Measurements from ENCODE around the gene UBXN10. TPM values are rescaled to one million over a fixed set of nuclear protein-coding genes. Genes with fewer than 3 reads are reported as not detected.

The UBXN10 gene
- total RNA-seq, 1 donor from 2014 or later: 0.52 TPM

DNA sequence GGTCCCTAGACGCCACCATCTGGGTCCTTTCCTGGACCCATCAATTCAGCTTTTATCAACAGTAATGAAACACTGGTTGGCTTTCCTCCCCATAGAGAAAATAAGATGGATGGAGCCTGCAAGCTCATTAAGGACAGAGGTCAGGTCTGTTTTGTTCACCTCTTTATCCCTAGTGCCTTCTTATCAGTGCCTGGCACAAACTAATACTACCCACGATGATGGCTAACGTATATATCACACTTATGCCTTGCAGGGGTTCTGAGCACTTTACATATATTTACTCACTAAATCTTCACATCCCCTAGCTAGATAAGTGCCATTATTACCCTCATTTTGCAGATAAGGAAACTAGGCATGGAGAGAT is 5.1 kb upstream of the UBXN10 start:
- peaks cover 17 to 20% (median 18%) of the 10 kb centered on the region in 3 donors for H3K27me3 ChIP-seq (ENCODE audit: control insufficient read depth in 3 of 3, insufficient read depth in 3 of 3, low read length in 3 of 3)
- no peaks in the 10 kb centered on the region for H3K36me3 ChIP-seq (ENCODE audit: control insufficient read depth in 3 of 3, insufficient read depth in 3 of 3, low read length in 3 of 3)
- H3K4me1 ChIP-seq (ENCODE audit: control insufficient read depth in 3 of 3, insufficient read depth in 3 of 3, low read length in 3 of 3): peaks cover 5 to 8% (median 7%) of the 10 kb centered on the region in 3 donors
- no peak overlapping the region for H3K9ac ChIP-seq (ENCODE audit: low read depth in 1 of 3, low read length in 3 of 3)
- no peaks in the 10 kb centered on the region for H3K9me3 ChIP-seq (ENCODE audit: control insufficient read depth in 3 of 3, low read length in 3 of 3)
- H3K4me3 ChIP-seq (ENCODE audit: low read length in 3 of 3): no peak overlapping the region
- H3K27ac ChIP-seq (ENCODE audit: low read depth, low read length): no peak overlapping the region

DNA sequence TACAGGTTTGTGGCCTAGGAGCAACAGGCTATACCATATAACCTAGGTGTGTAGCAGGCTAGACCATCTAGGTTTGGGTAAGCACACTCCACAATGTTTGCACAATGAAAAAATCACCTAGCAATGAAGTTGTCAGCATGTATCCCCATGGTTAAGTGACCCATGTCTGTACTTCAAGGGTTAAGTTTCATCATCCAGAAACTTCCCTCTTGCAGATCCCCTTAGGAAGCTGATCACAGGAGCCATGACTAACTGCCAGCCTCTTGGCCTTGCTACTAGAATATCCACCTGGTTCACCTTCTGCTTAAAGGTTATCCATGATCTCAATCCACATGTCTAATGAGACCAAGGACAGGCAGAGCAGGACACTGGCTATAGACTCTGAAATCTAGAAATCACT is 3.5 kb upstream of the UBXN10 start:
- Histone ChIP-seq H3K27me3 (ENCODE audit: control insufficient read depth in 3 of 3, insufficient read depth in 3 of 3, low read length in 3 of 3) (peaks cover 23 to 32% (median 27%) of the 10 kb centered on the region in 3 donors), H3K4me3 (ENCODE audit: low read length in 3 of 3) (no peak overlapping the region), H3K9ac (ENCODE audit: low read depth in 1 of 3, low read length in 3 of 3) (no peak overlapping the region), H3K36me3 (ENCODE audit: control insufficient read depth in 3 of 3, insufficient read depth in 3 of 3, low read length in 3 of 3) (no peaks in the 10 kb centered on the region), H3K27ac (ENCODE audit: low read depth, low read length) (no peak overlapping the region), H3K4me1 (ENCODE audit: control insufficient read depth in 3 of 3, insufficient read depth in 3 of 3, low read length in 3 of 3) (peaks cover 11 to 14% (median 12%) of the 10 kb centered on the region in 3 donors), H3K9me3 (ENCODE audit: control insufficient read depth in 3 of 3, low read length in 3 of 3) (no peaks in the 10 kb centered on the region)

DNA sequence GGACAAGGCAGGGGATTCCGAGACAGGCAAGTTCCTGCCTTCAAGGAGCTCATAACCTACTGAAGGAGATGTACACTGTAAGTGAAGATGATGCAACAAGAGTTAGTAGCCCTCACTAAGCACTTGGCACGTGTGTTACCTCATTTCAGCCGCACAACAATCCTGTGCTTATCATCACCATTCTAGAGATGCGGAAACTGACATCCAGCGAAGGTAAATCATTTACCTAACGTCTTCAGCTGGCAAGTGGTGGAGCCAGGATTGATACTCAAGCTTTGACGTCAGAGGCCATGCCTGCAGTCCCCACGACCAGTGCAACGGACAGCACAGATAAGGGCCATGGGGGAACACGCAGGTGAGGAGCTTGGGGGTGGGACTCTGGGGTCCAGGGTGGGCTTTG is 2.9 kb upstream of the UBXN10 start:
- Histone ChIP-seq H3K36me3 (ENCODE audit: control insufficient read depth in 3 of 3, insufficient read depth in 3 of 3, low read length in 3 of 3) (no peaks in the 10 kb centered on the region), H3K4me3 (ENCODE audit: low read length in 3 of 3) (no peak overlapping the region), H3K9ac (ENCODE audit: low read depth in 1 of 3, low read length in 3 of 3) (no peak overlapping the region), H3K9me3 (ENCODE audit: control insufficient read depth in 3 of 3, low read length in 3 of 3) (no peaks in the 10 kb centered on the region), H3K4me1 (ENCODE audit: control insufficient read depth in 3 of 3, insufficient read depth in 3 of 3, low read length in 3 of 3) (peaks cover 11 to 13% (median 12%) of the 10 kb centered on the region in 3 donors), H3K27ac (ENCODE audit: low read depth, low read length) (no peak overlapping the region), H3K27me3 (ENCODE audit: control insufficient read depth in 3 of 3, insufficient read depth in 3 of 3, low read length in 3 of 3) (peaks cover 23 to 36% (median 31%) of the 10 kb centered on the region in 3 donors)

DNA sequence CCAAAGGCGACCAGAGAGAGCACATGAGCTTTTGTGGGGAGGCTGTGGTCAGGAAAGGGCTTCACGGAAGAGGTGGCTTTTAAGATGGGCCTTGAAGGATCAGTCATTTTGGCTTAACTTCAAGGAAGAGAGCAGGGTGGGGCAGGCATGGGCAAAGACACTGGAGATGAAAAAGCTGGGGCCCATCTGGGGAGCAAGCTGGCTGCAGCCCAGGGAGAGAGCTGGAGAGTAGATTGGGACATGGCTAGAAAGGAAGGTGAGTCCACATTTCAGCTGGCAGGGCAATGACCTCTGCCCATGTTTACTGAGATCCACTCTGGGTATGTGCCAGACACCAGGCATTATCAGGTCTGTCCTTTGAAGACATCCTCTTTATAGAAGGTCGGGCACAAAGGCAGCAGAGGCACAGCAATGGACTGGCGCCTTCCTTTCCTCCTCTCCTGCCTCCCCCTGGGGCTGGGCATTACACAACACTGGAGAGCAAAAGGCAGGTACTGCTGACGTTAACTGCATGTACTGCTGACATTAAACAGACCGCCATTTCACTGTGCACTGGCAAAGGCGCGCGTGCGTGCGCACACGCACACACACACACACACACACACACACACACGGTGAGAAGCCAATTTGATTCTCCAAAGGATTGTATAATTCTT is 2.2 kb upstream of the UBXN10 start:
- Histone ChIP-seq H3K4me1 (ENCODE audit: control insufficient read depth in 3 of 3, insufficient read depth in 3 of 3, low read length in 3 of 3) (peaks cover 7 to 9% (median 9%) of the 10 kb centered on the region in 3 donors), H3K36me3 (ENCODE audit: control insufficient read depth in 3 of 3, insufficient read depth in 3 of 3, low read length in 3 of 3) (no peaks in the 10 kb centered on the region), H3K27me3 (ENCODE audit: control insufficient read depth in 3 of 3, insufficient read depth in 3 of 3, low read length in 3 of 3) (peaks cover 29 to 43% (median 37%) of the 10 kb centered on the region in 3 donors), H3K9me3 (ENCODE audit: control insufficient read depth in 3 of 3, low read length in 3 of 3) (no peaks in the 10 kb centered on the region), H3K4me3 (ENCODE audit: low read length in 3 of 3) (no peak overlapping the region), H3K9ac (ENCODE audit: low read depth in 1 of 3, low read length in 3 of 3) (no peak overlapping the region), H3K27ac (ENCODE audit: low read depth, low read length) (no peak overlapping the region)

DNA sequence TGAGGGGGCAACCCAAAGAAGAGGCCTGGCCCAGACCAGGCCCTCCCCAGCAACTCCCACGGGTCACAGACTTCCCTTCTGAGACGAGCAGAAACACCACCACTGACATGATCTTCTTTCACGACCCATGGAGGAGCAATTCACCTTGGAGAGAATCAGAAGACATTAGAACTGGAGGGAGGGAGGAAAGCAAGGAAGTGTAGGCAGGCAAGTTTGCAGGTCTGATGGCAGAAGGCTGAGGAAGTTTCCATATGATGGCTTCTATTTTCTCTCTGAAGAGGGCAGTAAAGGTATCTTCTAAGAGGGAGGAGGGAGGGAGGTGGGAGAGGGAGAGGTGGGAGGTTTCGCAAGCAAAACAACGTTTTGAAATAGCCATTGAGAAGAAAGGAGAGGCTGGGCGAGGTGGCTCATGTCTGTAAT is 1.4 kb upstream of the UBXN10 start:
- H3K36me3 ChIP-seq (ENCODE audit: control insufficient read depth in 3 of 3, insufficient read depth in 3 of 3, low read length in 3 of 3): no peaks in the 10 kb centered on the region
- no peaks in the 10 kb centered on the region for H3K9me3 ChIP-seq (ENCODE audit: control insufficient read depth in 3 of 3, low read length in 3 of 3)
- no peak overlapping the region for H3K4me3 ChIP-seq (ENCODE audit: low read length in 3 of 3)
- H3K27ac ChIP-seq (ENCODE audit: low read depth, low read length): no peak overlapping the region
- peaks cover 6% of the 10 kb centered on the region in 3 donors for H3K4me1 ChIP-seq (ENCODE audit: control insufficient read depth in 3 of 3, insufficient read depth in 3 of 3, low read length in 3 of 3)
- peaks cover 33 to 50% (median 44%) of the 10 kb centered on the region in 3 donors for H3K27me3 ChIP-seq (ENCODE audit: control insufficient read depth in 3 of 3, insufficient read depth in 3 of 3, low read length in 3 of 3)
- H3K9ac ChIP-seq (ENCODE audit: low read depth in 1 of 3, low read length in 3 of 3): no peak overlapping the region

DNA sequence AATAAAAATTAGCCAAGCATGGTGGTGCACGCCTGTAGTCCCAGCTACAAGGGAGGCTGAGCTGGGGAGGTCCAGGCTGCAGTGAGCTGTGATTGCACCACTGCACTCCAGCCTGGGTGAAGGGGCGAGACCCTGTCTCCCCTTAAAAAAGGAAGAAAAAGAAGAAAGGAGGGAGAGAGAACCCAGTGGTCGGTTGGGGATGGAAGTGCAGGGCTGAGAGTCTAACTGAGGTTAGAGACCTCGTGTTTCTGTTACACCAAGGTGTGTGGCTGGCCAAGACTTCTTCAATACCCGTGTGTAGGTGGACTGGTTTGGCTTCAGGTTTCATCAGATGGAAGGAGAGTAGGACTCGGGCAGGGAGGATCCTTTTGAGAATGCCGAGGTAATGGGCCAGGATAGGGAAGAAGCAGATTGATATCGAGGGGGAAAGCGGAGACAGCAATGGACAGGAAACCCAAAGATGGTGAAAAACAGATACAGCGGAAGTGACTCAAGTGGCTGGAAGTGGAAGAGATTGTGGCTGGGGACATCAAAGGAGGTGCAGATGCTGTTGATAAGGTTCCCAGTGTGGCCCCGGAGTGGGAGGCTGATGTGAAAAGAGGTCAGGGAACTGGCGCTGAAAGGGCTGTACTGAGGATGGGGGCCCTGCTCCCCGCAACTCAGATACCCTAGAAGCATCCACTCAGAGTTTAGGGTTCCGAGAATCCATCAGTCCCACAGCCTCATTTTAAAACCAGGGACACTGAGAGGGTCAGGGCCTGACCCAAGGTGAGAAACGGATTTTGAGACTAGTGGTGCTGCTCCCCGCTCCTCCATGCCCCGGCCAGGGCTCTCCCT is 681 bp upstream of the UBXN10 start:
- peaks cover 33 to 53% (median 48%) of the 10 kb centered on the region in 3 donors for H3K27me3 ChIP-seq (ENCODE audit: control insufficient read depth in 3 of 3, insufficient read depth in 3 of 3, low read length in 3 of 3)
- H3K4me1 ChIP-seq (ENCODE audit: control insufficient read depth in 3 of 3, insufficient read depth in 3 of 3, low read length in 3 of 3): peaks cover 6% of the 10 kb centered on the region in 3 donors
- H3K36me3 ChIP-seq (ENCODE audit: control insufficient read depth in 3 of 3, insufficient read depth in 3 of 3, low read length in 3 of 3): no peaks in the 10 kb centered on the region
- peak overlapping the region in 1 of 3 donors; percentile 25 for H3K9ac ChIP-seq (ENCODE audit: low read depth in 1 of 3, low read length in 3 of 3)
- no peak overlapping the region for H3K4me3 ChIP-seq (ENCODE audit: low read length in 3 of 3)
- H3K27ac ChIP-seq (ENCODE audit: low read depth, low read length): no peak overlapping the region
- H3K9me3 ChIP-seq (ENCODE audit: control insufficient read depth in 3 of 3, low read length in 3 of 3): no peaks in the 10 kb centered on the region

DNA sequence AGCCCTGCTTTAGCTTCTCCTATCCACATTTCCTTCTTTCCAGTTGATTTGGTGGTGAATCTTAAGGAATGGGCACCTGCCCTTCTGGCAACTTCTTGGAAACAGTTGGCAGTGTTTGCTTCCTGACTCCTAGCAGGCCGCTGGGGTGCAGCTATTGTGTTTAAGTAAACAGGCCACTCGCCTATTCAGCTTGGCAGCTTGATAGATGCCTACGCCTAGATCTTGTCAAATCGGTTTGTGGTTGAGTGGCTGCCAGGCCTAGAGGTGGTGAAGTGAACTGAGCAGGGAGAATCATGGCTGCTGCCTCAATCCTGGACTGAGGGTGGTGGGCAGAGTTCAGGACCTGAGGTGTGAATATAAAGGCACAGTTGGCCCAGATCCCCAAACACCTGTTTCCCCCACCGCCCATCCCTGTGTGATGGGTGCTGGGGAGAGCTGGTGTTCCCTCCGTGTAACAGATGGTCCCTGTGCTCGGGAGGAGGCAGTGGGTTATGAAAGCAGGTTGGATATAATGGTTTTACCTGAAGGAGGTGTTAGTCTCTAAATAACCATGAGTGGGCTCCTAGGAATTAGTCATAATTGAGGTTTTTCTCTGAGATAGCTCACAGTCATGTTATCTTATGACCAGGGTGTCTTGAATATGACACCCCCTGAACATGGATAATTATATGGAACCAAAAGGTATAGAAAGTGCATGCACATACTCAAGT is 1.4 kb downstream of the UBXN10 start:
- no peaks in the 10 kb centered on the region for H3K36me3 ChIP-seq (ENCODE audit: control insufficient read depth in 3 of 3, insufficient read depth in 3 of 3, low read length in 3 of 3)
- H3K4me3 ChIP-seq (ENCODE audit: low read length in 3 of 3): no peak overlapping the region
- no peak overlapping the region for H3K9ac ChIP-seq (ENCODE audit: low read depth in 1 of 3, low read length in 3 of 3)
- no peak overlapping the region for H3K27ac ChIP-seq (ENCODE audit: low read depth, low read length)
- peaks cover 6% of the 10 kb centered on the region in 3 donors for H3K4me1 ChIP-seq (ENCODE audit: control insufficient read depth in 3 of 3, insufficient read depth in 3 of 3, low read length in 3 of 3)
- H3K9me3 ChIP-seq (ENCODE audit: control insufficient read depth in 3 of 3, low read length in 3 of 3): no peaks in the 10 kb centered on the region
- peaks cover 46 to 59% (median 56%) of the 10 kb centered on the region in 3 donors for H3K27me3 ChIP-seq (ENCODE audit: control insufficient read depth in 3 of 3, insufficient read depth in 3 of 3, low read length in 3 of 3)

DNA sequence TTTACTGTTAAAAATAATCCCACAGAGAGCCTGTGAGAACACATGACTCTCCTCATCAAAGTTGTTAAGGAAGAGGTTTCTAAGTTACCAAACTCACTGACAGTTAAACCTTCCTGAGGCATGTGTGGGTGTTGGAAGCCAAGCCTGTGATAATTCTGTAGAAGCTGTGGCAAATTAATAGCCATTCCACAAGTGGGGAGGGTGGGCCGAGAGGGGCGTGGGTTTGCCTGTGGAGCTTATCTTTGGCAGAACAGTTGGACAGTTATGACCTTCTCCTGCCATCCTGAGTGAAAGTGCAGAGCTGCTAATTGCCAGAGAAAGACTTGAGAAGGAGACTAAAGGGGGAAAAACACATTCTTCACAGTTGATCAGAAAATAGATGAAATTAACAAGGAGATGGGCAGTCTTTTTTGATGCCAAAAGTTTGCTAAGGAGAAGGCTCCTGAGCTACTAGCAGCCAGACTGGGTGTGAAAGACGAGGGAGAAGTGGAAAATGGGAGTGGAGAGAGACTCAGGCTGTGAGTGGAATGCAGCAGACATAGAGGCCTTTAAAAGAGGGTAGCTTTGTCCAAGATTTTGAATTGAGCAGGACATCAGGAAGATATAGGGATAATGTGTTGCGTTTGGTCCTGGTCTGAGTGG is 2.0 kb downstream of the UBXN10 start:
- no peaks in the 10 kb centered on the region for H3K36me3 ChIP-seq (ENCODE audit: control insufficient read depth in 3 of 3, insufficient read depth in 3 of 3, low read length in 3 of 3)

DNA sequence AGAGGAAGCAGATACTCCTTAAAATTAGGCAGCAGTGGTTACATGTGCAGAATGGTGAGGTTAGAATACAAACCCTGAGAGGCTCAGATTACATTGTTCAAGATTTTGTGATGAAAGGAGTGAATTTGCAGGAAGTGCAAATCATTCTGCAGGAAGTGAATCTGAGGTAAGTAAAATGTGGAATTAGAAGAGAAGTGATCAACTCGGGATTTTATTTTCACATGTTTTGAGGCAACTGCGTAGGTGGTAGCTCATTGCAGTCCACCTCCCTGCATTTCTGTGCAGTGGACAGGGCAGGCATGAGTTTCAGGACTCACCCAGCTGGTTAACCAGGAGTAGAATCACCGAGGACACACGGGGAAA is 2.5 kb downstream of the UBXN10 start:
- Histone ChIP-seq H3K27ac (ENCODE audit: low read depth, low read length) (no peak overlapping the region), H3K36me3 (ENCODE audit: control insufficient read depth in 3 of 3, insufficient read depth in 3 of 3, low read length in 3 of 3) (no peaks in the 10 kb centered on the region), H3K4me1 (ENCODE audit: control insufficient read depth in 3 of 3, insufficient read depth in 3 of 3, low read length in 3 of 3) (peaks cover 6% of the 10 kb centered on the region in 3 donors), H3K9ac (ENCODE audit: low read depth in 1 of 3, low read length in 3 of 3) (no peak overlapping the region), H3K9me3 (ENCODE audit: control insufficient read depth in 3 of 3, low read length in 3 of 3) (no peaks in the 10 kb centered on the region), H3K4me3 (ENCODE audit: low read length in 3 of 3) (no peak overlapping the region), H3K27me3 (ENCODE audit: control insufficient read depth in 3 of 3, insufficient read depth in 3 of 3, low read length in 3 of 3) (peaks cover 42 to 61% (median 61%) of the 10 kb centered on the region in 3 donors)

More for the DNA sequence above, 2.0 kb downstream of the UBXN10 start:
- Histone ChIP-seq H3K27ac (ENCODE audit: low read depth, low read length) (no peak overlapping the region), H3K4me3 (ENCODE audit: low read length in 3 of 3) (no peak overlapping the region), H3K4me1 (ENCODE audit: control insufficient read depth in 3 of 3, insufficient read depth in 3 of 3, low read length in 3 of 3) (peaks cover 6% of the 10 kb centered on the region in 3 donors), H3K27me3 (ENCODE audit: control insufficient read depth in 3 of 3, insufficient read depth in 3 of 3, low read length in 3 of 3) (peaks cover 42 to 63% (median 61%) of the 10 kb centered on the region in 3 donors), H3K9ac (ENCODE audit: low read depth in 1 of 3, low read length in 3 of 3) (no peak overlapping the region), H3K9me3 (ENCODE audit: control insufficient read depth in 3 of 3, low read length in 3 of 3) (no peaks in the 10 kb centered on the region)

Data from skeletal muscle tissue (tissue), 4 donors.